ENCODE results near the gene NFATC4.
"Not testable (repeated sequence)": the region's sequence is repeated elsewhere in the genome, so short reads cannot be mapped to it uniquely, and the experiment has no call there.

Gene NFATC4

GRCh38 chr14:24339284-24340151 lies 28.5 kb upstream of the NFATC4 start, which contains the start of gene RIPK3:
Gene RIPK3 (minus strand): TSS chr14:24339991. CDS start chr14:24339826, 165 bp downstream.
- DNase-seq, result peak in 1 of 3 experiments; percentile 16

- no peak for DNase-seq
Observed at GRCh38 chr14:24340606-24341005, 27.4 kb upstream of the NFATC4 start.

GRCh38 chr14:24342889-24343288 lies 25.1 kb upstream of the NFATC4 start:
- DNase-seq, result no peak

GRCh38 chr14:24343795-24344660 lies 24.0 kb upstream of the NFATC4 start:
- DNase-seq, result no peak

- DNase-seq, result no peak
Observed at GRCh38 chr14:24347134-24347533, 20.9 kb upstream of the NFATC4 start.

- DNase-seq, result no peak
Observed at GRCh38 chr14:24348186-24348585, 19.8 kb upstream of the NFATC4 start.

GRCh38 chr14:24349742-24350141 lies 18.2 kb upstream of the NFATC4 start:
- DNase-seq, result no peak

- DNase-seq, result peak in 1 of 3 experiments; percentile 38
Observed at GRCh38 chr14:24351517-24351916, 16.5 kb upstream of the NFATC4 start.

- DNase-seq, result no peak
Observed at GRCh38 chr14:24353559-24354481, 14.2 kb upstream of the NFATC4 start.

GRCh38 chr14:24354482-24354825 lies 13.5 kb upstream of the NFATC4 start:
- not testable (repeated sequence) for DNase-seq

GRCh38 chr14:24355009-24355408 lies 13.0 kb upstream of the NFATC4 start:
- no peak for DNase-seq

- no peak for DNase-seq
Observed at GRCh38 chr14:24356208-24356607, 11.8 kb upstream of the NFATC4 start.

GRCh38 chr14:24360281-24360680 lies 7.7 kb upstream of the NFATC4 start:
- DNase-seq, result no peak

GRCh38 chr14:24361326-24361725 lies 6.7 kb upstream of the NFATC4 start:
- DNase-seq, result no peak

GRCh38 chr14:24362241-24362960 lies 5.6 kb upstream of the NFATC4 start:
- DNase-seq, result no peak

GRCh38 chr14:24363401-24363800 lies 4.6 kb upstream of the NFATC4 start:
- no peak for DNase-seq

GRCh38 chr14:24364841-24365240 lies 3.1 kb upstream of the NFATC4 start:
- no peak for DNase-seq

- DNase-seq, result peak; percentile 88 to 94 (median 92)
Observed at GRCh38 chr14:24365600-24366412, 2.2 kb upstream of the NFATC4 start.

- no peak for DNase-seq
Observed at GRCh38 chr14:24366413-24366720, 1.6 kb upstream of the NFATC4 start.

GRCh38 chr14:24366721-24367513 lies 1.1 kb upstream of the NFATC4 start:
- DNase-seq, result peak; percentile 99 to 100 (median 100)
